NCI-H345 (cell line): Measurements from ENCODE around the gene SCD5.

ENCODE experiments used
- DNase-seq: peaks from one replicate; lab custom pipeline; 2025; lab: John Stamatoyannopoulos, UW

The SCD5 gene

DNA sequence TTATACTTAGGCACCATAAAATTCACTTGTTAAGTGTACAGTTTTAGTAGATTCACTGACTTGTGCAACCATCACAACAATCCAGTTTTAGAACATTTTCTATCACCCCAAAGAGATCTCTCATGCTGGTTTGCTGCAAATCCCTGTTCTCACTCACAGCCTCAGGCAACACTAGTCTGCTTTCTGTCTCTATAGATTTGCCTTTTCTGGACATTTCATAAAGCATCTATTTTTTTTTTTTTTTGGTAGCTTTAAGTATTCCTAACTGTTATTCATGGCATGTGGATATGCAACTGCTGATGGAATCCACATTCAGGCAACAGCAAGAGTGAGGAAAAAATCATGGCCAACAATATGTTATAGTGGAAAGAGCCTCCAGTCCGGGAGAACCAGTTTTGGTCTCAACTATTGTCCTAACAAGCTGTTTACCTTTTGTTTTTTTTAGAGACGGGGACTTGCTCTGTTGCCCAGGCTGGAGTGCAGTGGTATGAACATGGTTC, 209.8 kb downstream of the SCD5 start:
- no peak for DNase-seq

DNA sequence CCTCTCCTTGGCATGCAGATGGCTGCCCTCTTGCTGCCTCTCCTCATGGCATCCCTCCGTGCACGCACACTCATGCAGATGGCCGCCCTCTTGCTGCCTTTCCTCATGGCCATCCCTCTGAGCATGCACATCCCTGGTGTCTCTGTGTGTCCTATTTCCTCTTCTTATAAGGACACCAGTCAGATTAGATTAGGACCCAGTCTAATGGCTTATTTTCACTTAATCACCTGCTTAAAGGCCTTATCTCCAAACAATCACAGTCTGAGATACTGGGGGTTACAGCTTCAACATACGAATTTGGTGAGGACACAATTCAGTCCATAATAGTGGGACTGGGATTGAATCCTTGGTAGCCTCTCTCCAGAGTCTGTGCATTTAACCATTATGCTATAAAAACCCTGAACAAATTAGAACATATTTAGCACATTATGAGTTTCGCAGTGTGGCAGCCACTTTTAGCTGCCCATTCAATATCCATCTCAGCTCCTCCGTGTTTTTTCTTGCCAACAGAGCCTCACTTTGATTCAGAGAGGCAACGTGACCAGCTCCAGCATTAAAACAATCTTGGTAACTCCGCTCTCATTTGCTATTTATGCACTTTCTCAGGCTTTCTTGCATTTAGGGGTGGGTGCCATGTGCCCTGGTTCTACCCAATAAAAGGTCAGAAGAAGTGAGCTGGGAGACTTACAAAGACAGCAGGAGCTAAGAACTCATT, 210.6 kb downstream of the SCD5 start:
- DNase-seq: no peak

- DNase-seq: no peak
These were observed 212.7 kb downstream of the SCD5 start for GRCh38 chr4:82585690-82586435.

DNA sequence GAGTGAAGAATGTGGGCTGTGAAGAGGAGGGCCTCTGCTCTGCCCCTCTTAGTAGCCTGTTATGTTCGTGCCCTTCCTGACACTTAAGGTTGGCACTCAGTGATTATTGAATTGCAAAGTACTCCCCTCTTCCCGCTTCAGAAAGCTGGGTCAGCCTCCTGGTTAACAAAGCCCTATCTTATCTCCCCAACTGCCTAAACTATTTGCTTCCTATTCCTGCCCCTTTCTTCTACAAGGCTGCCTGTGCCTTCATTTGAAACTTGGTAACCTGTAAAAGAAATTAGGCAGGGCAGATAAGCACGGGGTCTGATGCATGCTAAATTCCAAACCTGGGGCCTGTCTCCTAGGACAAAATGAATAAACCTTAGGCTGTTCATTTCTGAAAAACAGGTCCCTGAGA, 213.7 kb downstream of the SCD5 start:
- no peak for DNase-seq

DNA sequence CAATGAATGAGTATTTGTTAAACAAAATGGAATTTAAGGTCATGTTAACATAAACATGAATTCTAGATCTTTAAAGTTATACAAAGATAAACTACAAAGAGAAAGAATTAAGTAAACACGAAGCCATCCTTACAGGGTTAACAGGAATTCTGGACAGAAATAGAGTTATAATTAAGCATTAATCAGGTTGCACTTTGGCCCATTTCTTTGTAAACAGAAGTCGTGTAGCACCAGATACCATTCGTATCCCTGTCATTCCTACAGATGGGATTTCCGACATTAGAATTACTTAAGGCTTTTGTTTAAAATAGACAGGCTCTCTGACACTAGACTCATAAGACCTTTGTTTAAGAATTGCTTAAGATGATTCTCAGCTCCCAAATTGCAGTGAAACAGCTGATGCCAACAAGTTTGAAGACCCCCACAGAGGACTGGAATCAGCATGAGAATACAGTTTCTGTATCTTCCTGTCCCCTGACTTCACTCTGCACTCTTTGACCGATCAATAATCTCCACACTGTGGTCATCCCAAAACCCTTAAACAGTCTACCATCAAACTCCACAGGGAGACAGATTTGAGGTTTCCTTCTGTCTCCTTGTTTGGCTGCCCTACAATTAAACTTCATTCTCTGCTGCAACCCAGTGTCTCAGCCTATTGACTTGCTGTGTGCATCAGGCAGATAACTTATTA, 214.6 kb downstream of the SCD5 start:
- no peak for DNase-seq

DNA sequence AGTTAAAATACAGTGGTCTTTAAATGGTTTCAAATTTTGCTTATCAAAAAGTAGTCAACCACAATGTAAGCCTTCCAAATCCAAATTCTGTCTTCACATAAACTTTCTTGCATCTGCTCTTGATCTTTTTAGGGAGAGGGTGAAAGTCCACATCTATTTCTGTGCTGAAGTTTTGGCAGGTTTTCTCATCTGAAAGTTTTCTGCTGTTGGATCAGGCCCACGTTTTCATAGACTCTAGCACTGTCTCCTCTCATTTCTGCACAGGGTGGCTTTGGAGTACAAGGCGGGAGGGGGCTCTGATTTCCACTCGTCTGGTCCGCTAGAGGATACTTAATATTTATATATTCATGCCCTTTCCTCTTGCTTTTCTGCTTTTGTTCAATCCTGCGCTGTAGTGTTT, 218.7 kb downstream of the SCD5 start:
- no peak for DNase-seq
